OCI-LY3 (cell line): ENCODE measurements around the gene CTBP2.

ENCODE experiments used
- H2AFZ ChIP-seq: fragments of 200-600, 300-600 bp; shearing (Covaris generic); 2 replicates; pipeline ENCODE4 v1.6.0; 2014; ENCODE audit warnings: antibody characterized with exemption, low read depth, low read length
- H3K27ac ChIP-seq: fragments of 200-600, 300-600 bp; sonication (generic); 2 replicates; pipeline ENCODE4 v1.5.1; 2014; ENCODE audit warnings: mild to moderate bottlenecking, low read length, moderate library complexity, mixed read lengths
- H3K27me3 ChIP-seq: fragments of 200-600, 300-600 bp; sonication (generic); 2 replicates; pipeline ENCODE4 v1.6.1; 2014; ENCODE audit warnings: low read depth, low read length, mixed read lengths
- H3K36me3 ChIP-seq: fragments of 200-600, 300-600 bp; sonication (generic); replicated peaks from 2 replicates; pipeline ENCODE3; 2014; ENCODE audit warnings: low read depth, low read length, mixed read lengths
- H3K4me1 ChIP-seq: fragments of 300-600, 200-600 bp; sonication (generic); 2 replicates; pipeline ENCODE4 v1.6.1; 2014; ENCODE audit warnings: low read length, mixed read lengths
- H3K4me2 ChIP-seq: fragments of 200-600, 300-600 bp; sonication (generic); 2 replicates; pipeline ENCODE4 v1.6.1; 2014; ENCODE audit warnings: low read length, mixed read lengths
- H3K4me3 ChIP-seq: fragments of 300-600, 200-600 bp; sonication (generic); 2 replicates; pipeline ENCODE4 v1.5.1; 2014; ENCODE audit warnings: antibody characterized with exemption, mild to moderate bottlenecking, low read length, moderate library complexity
- H3K79me2 ChIP-seq: fragments of 300-600, 200-600 bp; shearing (Covaris generic); 2 replicates; pipeline ENCODE4 v1.6.1; 2014; ENCODE audit warnings: mild to moderate bottlenecking, low read length, mixed read lengths
- H3K9ac ChIP-seq: fragments of 300-600, 200-600 bp; shearing (Covaris generic); 2 replicates; pipeline ENCODE4 v1.6.0; 2014; ENCODE audit warnings: mild to moderate bottlenecking, low read length, moderate library complexity
- H3K9me3 ChIP-seq: fragments of 200-600, 300-600 bp; shearing (Covaris generic); 2 replicates; pipeline ENCODE4 v1.6.1; 2014; ENCODE audit warnings: low read length, mixed read lengths; ENCODE audit not compliant: insufficient read depth
- H4K20me1 ChIP-seq: fragments of 200-600, 300-600 bp; sonication (generic); 2 replicates; pipeline ENCODE4 v1.6.1; 2016; ENCODE audit warnings: low read length, mixed read lengths; ENCODE audit not compliant: insufficient read depth
- CTCF ChIP-seq: fragments of 200-600, 300-600 bp; sonication (generic); IDR thresholded peaks from 2 replicates; pipeline ENCODE4 v1.5.1; 2014; ENCODE audit warnings: antibody characterized with exemption, low read length, low read depth
- EZH2phosphoT487 ChIP-seq: fragments of 200-600 bp; shearing (Covaris generic); IDR thresholded peaks from 2 replicates; pipeline ENCODE4 v1.6.1; 2018; ENCODE audit warnings: antibody characterized with exemption, mixed run types, low read depth

The CTBP2 gene

GRCh38 chr10:125125951-125126735, 34.2 kb downstream of the CTBP2 start:
- Histone ChIP-seq H4K20me1 (no peaks in the 10 kb centered on the region), H3K27me3 (peaks cover 4% of the 10 kb centered on the region; the same call in 1 of the 2 replicates), H3K79me2 (no peaks in the 10 kb centered on the region), H3K36me3 (no peaks in the 10 kb centered on the region), H3K4me3 (no peak overlapping the region), H2AFZ (no peak overlapping the region), H3K4me2 (no peak overlapping the region), H3K4me1 (no peaks in the 10 kb centered on the region), H3K9me3 (no peaks in the 10 kb centered on the region), H3K27ac (no peak overlapping the region), H3K9ac (no peak overlapping the region)
- TF ChIP-seq EZH2phosphoT487 (no peak), CTCF (no peak)

- no peak overlapping the region for H3K27ac ChIP-seq
- H4K20me1 ChIP-seq, result no peaks in the 10 kb centered on the region
- H3K4me2 ChIP-seq, result no peak overlapping the region
- no peak overlapping the region for H3K4me3 ChIP-seq
- H3K4me1 ChIP-seq, result no peaks in the 10 kb centered on the region
- no peak overlapping the region for H3K9ac ChIP-seq
- TF ChIP-seq EZH2phosphoT487 (no peak), CTCF (no peak)
- no peaks in the 10 kb centered on the region for H3K36me3 ChIP-seq
- H3K9me3 ChIP-seq, result no peaks in the 10 kb centered on the region
- no peaks in the 10 kb centered on the region for H3K79me2 ChIP-seq
- H3K27me3 ChIP-seq, result peaks cover 8% of the 10 kb centered on the region; the same call in 1 of the 2 replicates
- no peak overlapping the region for H2AFZ ChIP-seq
These were observed 35.5 kb downstream of the CTBP2 start for GRCh38 chr10:125124907-125125306.

GRCh38 chr10:125124115-125124487, 36.3 kb downstream of the CTBP2 start:
- Histone ChIP-seq H3K9ac (no peak overlapping the region), H3K4me2 (no peak overlapping the region), H3K79me2 (no peaks in the 10 kb centered on the region), H3K4me3 (no peak overlapping the region), H3K27ac (no peak overlapping the region), H3K9me3 (no peaks in the 10 kb centered on the region), H4K20me1 (no peaks in the 10 kb centered on the region), H2AFZ (no peak overlapping the region), H3K36me3 (no peaks in the 10 kb centered on the region), H3K4me1 (no peaks in the 10 kb centered on the region), H3K27me3 (peaks cover 8% of the 10 kb centered on the region; the same call in 1 of the 2 replicates)
- TF ChIP-seq EZH2phosphoT487 (no peak), CTCF (no peak)

GRCh38 chr10:125123476-125124114, 36.8 kb downstream of the CTBP2 start:
- Histone ChIP-seq H3K27ac (no peak overlapping the region), H3K4me1 (no peaks in the 10 kb centered on the region), H4K20me1 (no peaks in the 10 kb centered on the region), H2AFZ (no peak overlapping the region), H3K4me3 (no peak overlapping the region), H3K9ac (no peak overlapping the region), H3K4me2 (no peak overlapping the region), H3K27me3 (0 out of 2 replicates have a peak, but pooled peaks cover 8% of the 10 kb centered on the region), H3K36me3 (no peaks in the 10 kb centered on the region), H3K9me3 (no peaks in the 10 kb centered on the region), H3K79me2 (no peaks in the 10 kb centered on the region)
- TF ChIP-seq EZH2phosphoT487 (no peak), CTCF (no peak)
